HG02973 (cell line): ENCODE results near the gene KIF24.
"Not testable (repeated sequence)": the region's sequence is repeated elsewhere in the genome, so short reads cannot be mapped to it uniquely, and the experiment has no call there.

Source experiments
- ATAC-seq: cut with Tn5 transposase; IDR thresholded peaks from one replicate; pipeline ENCODE4 v1.9.1; 2021; ENCODE audit warnings: moderate library complexity; ENCODE audit not compliant: unreplicated experiment

The KIF24 gene

GRCh38 chr9:34332076-34332964 lies 3.3 kb upstream of the KIF24 start:
- ATAC-seq = no peak

- no peak for ATAC-seq
These were observed 2.1 kb upstream of the KIF24 start for GRCh38 chr9:34331196-34331595.

GRCh38 chr9:34328500-34328986 lies 525 bp downstream of the KIF24 start:
- no peak for ATAC-seq

GRCh38 chr9:34326690-34327089 lies 2.4 kb downstream of the KIF24 start:
- no peak for ATAC-seq

GRCh38 chr9:34322899-34323591 lies 6.0 kb downstream of the KIF24 start:
- no peak for ATAC-seq

GRCh38 chr9:34321451-34321850 lies 7.6 kb downstream of the KIF24 start:
- ATAC-seq = no peak

GRCh38 chr9:34318163-34318790 lies 10.8 kb downstream of the KIF24 start:
- ATAC-seq = no peak

GRCh38 chr9:34317436-34317835 lies 11.6 kb downstream of the KIF24 start:
- ATAC-seq = no peak

- ATAC-seq = no peak
These were observed 17.4 kb downstream of the KIF24 start for GRCh38 chr9:34311499-34312185.

- no peak for ATAC-seq
These were observed 18.9 kb downstream of the KIF24 start for GRCh38 chr9:34310215-34310614.

- ATAC-seq = not testable (repeated sequence)
These were observed 20.8 kb downstream of the KIF24 start for GRCh38 chr9:34308316-34308715.

GRCh38 chr9:34301064-34301463 lies 28.0 kb downstream of the KIF24 start:
- not testable (repeated sequence) for ATAC-seq

- no peak for ATAC-seq
These were observed 36.5 kb downstream of the KIF24 start for GRCh38 chr9:34292552-34292951.

GRCh38 chr9:34291423-34291822 lies 37.6 kb downstream of the KIF24 start:
- no peak for ATAC-seq

- ATAC-seq = no peak
These were observed 38.0 kb downstream of the KIF24 start for GRCh38 chr9:34291023-34291422.

GRCh38 chr9:34289159-34289558 lies 39.9 kb downstream of the KIF24 start:
- no peak for ATAC-seq

GRCh38 chr9:34282096-34282495 lies 47.0 kb downstream of the KIF24 start:
- no peak for ATAC-seq

- no peak for ATAC-seq
These were observed 49.7 kb downstream of the KIF24 start for GRCh38 chr9:34279411-34279810.
